Testis (tissue), 3 donors: Measurements from ENCODE around the gene PRDM15. TPM values are rescaled to one million over a fixed set of nuclear protein-coding genes. Genes with fewer than 3 reads are reported as not detected.

Experiments
- DNase-seq: peaks from one replicate; pipeline ENCODE4 v3.0.0-alpha.2; 2019
- H3K27ac ChIP-seq, 2 donors: fragments of 200-600 bp; sonication (generic); one replicate each; pipeline ENCODE4 v1.5.1; 2019
- H3K27me3 ChIP-seq: fragments of 200-600 bp; sonication (generic); one replicate; pipeline ENCODE4 v1.5.1; 2019
- H3K36me3 ChIP-seq: fragments of 200-600 bp; sonication (generic); one replicate; pipeline ENCODE4 v1.5.1; 2017; ENCODE audit warnings: low read depth; ENCODE audit errors: missing control alignments
- H3K4me1 ChIP-seq: fragments of 200-600 bp; sonication (generic); one replicate; pipeline ENCODE4 v1.5.1; 2019
- H3K4me3 ChIP-seq, 2 donors: fragments of 200-600 bp; sonication (generic); one replicate each; pipeline ENCODE4 v1.5.1; 2017 to 2019
- H3K9me3 ChIP-seq: fragments of 200-600 bp; sonication (generic); one replicate; pipeline ENCODE4 v1.5.1; 2017
- CTCF ChIP-seq, 3 experiments: fragments of 450-650 bp in 2 of 3; fragments of 200-600 bp in 1 of 3; sonication (generic) in 1 of 3; IDR thresholded peaks; one replicate each; pipeline ENCODE4 v1.5.1; 2016 to 2019; ENCODE audit warnings: antibody characterized with exemption in 3 of 3, mild to moderate bottlenecking in 2 of 3, moderate library complexity in 1 of 3
- POLR2A ChIP-seq: fragments of 450-650 bp; IDR thresholded peaks from one replicate; pipeline ENCODE4 v1.6.1; 2017; ENCODE audit warnings: antibody characterized with exemption, mild to moderate bottlenecking, moderate library complexity
- WGBS, 2 donors: methylation state at CpG; one replicate each; pipeline ENCODE4 v1.1.5; 2018; 5-methylcytosine and 5-hydroxymethylcytosine counted together
- intact Hi-C: fragments of 100-400 bp; cut with DNase I; formaldehyde crosslinking; loops from one replicate; pipeline ENCODE4 v1.15.1; 2023; ENCODE audit warnings: low total_unique reads
- polyA plus RNA-seq: library from polyadenylated mRNA; stranded (reverse); fragments of 350-450 nt; fragmentation: Illumina TruSeq; extraction: RNeasy Lipid Tissue Mini Kit (QIAGEN cat#74804); gene quantifications from one replicate; pipeline ENCODE4 v1.2.3, GENCODE V29; 2014; ENCODE audit warnings: low read depth, low replicate concordance; ENCODE audit not compliant: insufficient read depth
- total RNA-seq, 2 donors: library from RNA; depleted of rRNA; stranded (reverse); fragments of >200 nt; gene quantifications; one replicate each; pipeline ENCODE4 v1.2.3, GENCODE V29; 2016

Gene PRDM15
- total and polyA plus RNA-seq, 3 donors from 2014 or later: 8.2 to 21.4 (median 18.8) TPM

GRCh38 chr21:41875086-41875485, 4.1 kb downstream of the PRDM15 start:
- 95 to 96% methylated on average over 7 to 8 of the region's 8 CpGs for WGBS, 2 donors
- intact Hi-C loops: no loop called here
- Histone ChIP-seq H3K27me3 (no peaks in the 10 kb centered on the region), H3K4me3 (no peak overlapping the region), H3K9me3 (no peaks in the 10 kb centered on the region), H3K36me3 (no peaks in the 10 kb centered on the region), H3K27ac (no peak overlapping the region), H3K4me1 (peaks cover 10% of the 10 kb centered on the region)
- no peak for DNase-seq
- TF ChIP-seq CTCF (IDR thresholded peaks at IDR 0.05): no peak
- no peak for TF ChIP-seq POLR2A

DNA sequence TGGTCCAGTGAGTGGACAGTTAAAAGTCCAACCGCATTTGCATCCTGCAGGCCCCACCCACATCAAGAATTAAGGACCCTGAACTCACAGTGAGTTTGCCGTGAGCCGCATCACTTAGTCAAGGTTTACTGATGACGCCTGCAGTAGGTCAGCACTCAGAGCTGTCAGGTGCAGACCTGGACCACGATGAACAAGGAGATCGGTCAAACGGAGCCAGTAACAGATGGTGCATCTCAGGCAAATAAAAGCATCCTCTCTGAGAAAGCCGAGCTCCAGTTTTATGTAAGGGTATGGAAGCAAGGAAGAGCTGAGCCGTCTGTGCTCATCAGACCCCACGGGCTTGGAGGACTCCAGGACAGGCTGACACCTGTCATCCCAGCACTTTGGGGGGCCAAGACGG, 4.5 kb downstream of the PRDM15 start:
- peaks cover 10% of the 10 kb centered on the region for H3K4me1 ChIP-seq
- TF ChIP-seq CTCF (IDR thresholded peaks at IDR 0.05): no peak
- no peak for TF ChIP-seq POLR2A
- intact Hi-C loops: no loop called here
- no peaks in the 10 kb centered on the region for H3K9me3 ChIP-seq
- no peak overlapping the region for H3K4me3 ChIP-seq
- no peaks in the 10 kb centered on the region for H3K27me3 ChIP-seq
- DNase-seq: no peak
- no peaks in the 10 kb centered on the region for H3K36me3 ChIP-seq
- no peak overlapping the region for H3K27ac ChIP-seq
- 87 to 93% methylated on average over 11 of the region's 11 CpGs for WGBS, 2 donors

DNA sequence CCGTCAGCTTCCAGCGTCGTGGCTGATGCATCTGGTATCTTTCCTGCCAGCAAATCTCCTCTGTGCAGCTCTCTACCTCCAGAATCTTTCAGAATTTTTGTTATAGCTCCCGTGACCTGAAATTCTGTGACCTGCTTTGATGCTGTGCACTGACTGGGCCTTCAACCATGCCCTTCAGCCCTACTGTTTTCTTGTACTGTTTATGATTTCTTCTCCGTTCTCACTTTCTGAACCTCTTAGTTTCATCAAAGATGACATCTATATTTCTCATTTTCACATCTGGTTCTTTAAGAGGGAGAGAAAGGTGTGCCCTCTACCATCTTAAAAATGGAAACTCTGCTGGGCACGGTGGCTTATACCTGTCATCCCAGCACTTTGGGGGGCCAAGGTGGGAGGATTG, 5.7 kb downstream of the PRDM15 start:
- Histone ChIP-seq H3K27ac (no peak overlapping the region), H3K4me1 (peaks cover 10% of the 10 kb centered on the region), H3K36me3 (no peaks in the 10 kb centered on the region), H3K9me3 (no peaks in the 10 kb centered on the region), H3K27me3 (no peaks in the 10 kb centered on the region), H3K4me3 (no peak overlapping the region)
- 87 to 89% methylated on average over 6 of the region's 6 CpGs for WGBS, 2 donors
- intact Hi-C loops: no loop called here
- TF ChIP-seq CTCF (IDR thresholded peaks at IDR 0.05): no peak
- no peak for TF ChIP-seq POLR2A
- DNase-seq: no peak

DNA sequence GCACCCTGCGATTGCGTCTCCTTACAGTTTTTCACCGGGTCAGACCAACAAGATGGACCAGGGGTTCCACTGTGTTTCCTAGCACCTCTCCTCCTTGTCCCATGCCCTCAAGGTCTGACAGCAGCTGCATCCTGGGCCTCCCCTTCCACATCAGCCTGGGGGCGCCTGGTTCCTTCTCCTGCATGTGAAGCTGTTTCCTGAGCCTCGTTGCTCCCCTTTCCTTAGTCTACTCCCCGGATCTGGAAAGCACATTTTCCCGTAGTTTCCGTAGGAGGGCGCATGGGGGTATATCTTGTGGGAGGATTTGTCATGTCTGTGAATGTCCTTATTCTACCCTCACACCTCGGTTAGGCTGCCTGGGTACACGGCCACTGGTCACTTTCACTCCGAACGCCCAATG, 6.1 kb downstream of the PRDM15 start:
- WGBS, 2 donors: 68 to 83% methylated on average over 13 of the region's 13 CpGs
- Histone ChIP-seq H3K27ac (no peak overlapping the region), H3K4me1 (peaks cover 10% of the 10 kb centered on the region), H3K4me3 (no peak overlapping the region), H3K27me3 (no peaks in the 10 kb centered on the region), H3K36me3 (no peaks in the 10 kb centered on the region), H3K9me3 (no peaks in the 10 kb centered on the region)
- no peak for DNase-seq
- intact Hi-C loops: no loop called here
- TF ChIP-seq POLR2A: no peak
- no peak for TF ChIP-seq CTCF (IDR thresholded peaks at IDR 0.05)

- intact Hi-C loops: no loop called here
- Histone ChIP-seq H3K9me3 (no peaks in the 10 kb centered on the region), H3K4me1 (no peaks in the 10 kb centered on the region), H3K4me3 (no peak overlapping the region), H3K36me3 (no peaks in the 10 kb centered on the region), H3K27me3 (no peaks in the 10 kb centered on the region), H3K27ac (no peak overlapping the region)
- 87 to 89% methylated on average over 7 to 15 of the region's 15 CpGs for WGBS, 2 donors
- no peak for DNase-seq
- TF ChIP-seq CTCF (IDR thresholded peaks at IDR 0.05) (no peak), POLR2A (no peak)
Observed at GRCh38 chr21:41871293-41872030, 7.7 kb downstream of the PRDM15 start.
